Liver (tissue), 3 donors: ENCODE results near the gene NDFIP2.

Source experiments
- EGR1 ChIP-seq, 2 donors: IDR thresholded peaks; 2 replicates each; pipeline ENCODE4 v1.6.1; 2016 to 2018; ENCODE audit warnings: antibody characterized with exemption in 2 of 2, low read depth in 2 of 2
- GABPA ChIP-seq, 2 donors: IDR thresholded peaks in 1 of 2; conservative IDR thresholded peaks in 1 of 2; 2 replicates each; pipeline ENCODE4 v1.6.1; 2016; ENCODE audit warnings: antibody characterized with exemption in 2 of 2, mild to moderate bottlenecking in 1 of 2, moderate library complexity in 1 of 2
- RAD21 ChIP-seq, 2 donors: IDR thresholded peaks; 2 replicates each; pipeline ENCODE4 v1.6.1; 2016; ENCODE audit warnings: antibody characterized with exemption in 2 of 2, mild to moderate bottlenecking in 2 of 2
- RXRA ChIP-seq, 2 donors: IDR thresholded peaks; 2 replicates each; pipeline ENCODE4 v1.6.1; 2017 to 2018; ENCODE audit warnings: antibody characterized with exemption in 2 of 2, mild to moderate bottlenecking in 1 of 2
- TAF1 ChIP-seq: conservative IDR thresholded peaks from 2 replicates; pipeline ENCODE4 v1.6.1; 2016; ENCODE audit warnings: antibody characterized with exemption, mild to moderate bottlenecking
- TF ChIP-seq, protein P1 (sequence below): fragments of 150-350 bp; IDR thresholded peaks from 2 replicates; pipeline ENCODE4 v1.5.1; 2017; ENCODE audit warnings: improper control_type of control experiment, low read depth, low read length; ENCODE audit not compliant: missing input control
- donor health status: healthy.
- donor health status: healthy.

DNA sequence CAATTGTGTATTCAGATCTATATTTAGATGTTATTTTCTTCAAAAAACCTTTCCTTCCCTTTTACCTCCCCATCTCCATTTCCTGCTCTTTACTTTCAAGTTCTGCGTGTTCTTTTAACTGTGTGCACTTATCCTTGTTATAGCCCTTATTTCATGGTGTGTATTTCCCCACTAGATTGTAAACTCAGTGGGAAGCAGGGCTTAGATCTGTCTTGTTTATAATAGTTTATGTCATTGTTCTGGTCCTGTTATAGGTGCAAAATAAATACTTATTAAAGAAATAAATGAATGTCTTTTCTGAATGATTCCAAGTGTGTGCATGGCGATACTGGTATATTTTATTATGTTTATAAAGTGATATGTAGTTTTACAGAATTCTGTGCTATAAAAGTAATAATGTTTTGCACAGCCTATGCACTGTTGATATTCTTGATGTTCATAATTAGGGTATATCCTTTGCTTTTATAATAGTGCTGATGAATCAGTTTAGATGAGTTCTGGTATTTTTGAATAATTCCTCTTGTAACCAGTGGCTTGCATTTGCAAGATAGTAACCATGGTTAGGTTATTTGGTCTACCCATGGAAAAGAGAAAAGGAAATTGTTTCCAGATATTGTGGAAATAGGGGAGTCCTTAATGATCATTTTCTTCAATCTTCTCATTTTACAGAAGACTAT lies 12.1 kb downstream of the NDFIP2 start:
- TF ChIP-seq EGR1 (IDR thresholded peaks at IDR 0.05; ENCODE audit: low read depth in 2 of 2) = no peak
- TF ChIP-seq, protein P1, sequence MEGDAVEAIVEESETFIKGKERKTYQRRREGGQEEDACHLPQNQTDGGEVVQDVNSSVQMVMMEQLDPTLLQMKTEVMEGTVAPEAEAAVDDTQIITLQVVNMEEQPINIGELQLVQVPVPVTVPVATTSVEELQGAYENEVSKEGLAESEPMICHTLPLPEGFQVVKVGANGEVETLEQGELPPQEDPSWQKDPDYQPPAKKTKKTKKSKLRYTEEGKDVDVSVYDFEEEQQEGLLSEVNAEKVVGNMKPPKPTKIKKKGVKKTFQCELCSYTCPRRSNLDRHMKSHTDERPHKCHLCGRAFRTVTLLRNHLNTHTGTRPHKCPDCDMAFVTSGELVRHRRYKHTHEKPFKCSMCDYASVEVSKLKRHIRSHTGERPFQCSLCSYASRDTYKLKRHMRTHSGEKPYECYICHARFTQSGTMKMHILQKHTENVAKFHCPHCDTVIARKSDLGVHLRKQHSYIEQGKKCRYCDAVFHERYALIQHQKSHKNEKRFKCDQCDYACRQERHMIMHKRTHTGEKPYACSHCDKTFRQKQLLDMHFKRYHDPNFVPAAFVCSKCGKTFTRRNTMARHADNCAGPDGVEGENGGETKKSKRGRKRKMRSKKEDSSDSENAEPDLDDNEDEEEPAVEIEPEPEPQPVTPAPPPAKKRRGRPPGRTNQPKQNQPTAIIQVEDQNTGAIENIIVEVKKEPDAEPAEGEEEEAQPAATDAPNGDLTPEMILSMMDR = no peak
- TF ChIP-seq RAD21 (IDR thresholded peaks at IDR 0.05) = no peak
- TF ChIP-seq RXRA (IDR thresholded peaks at IDR 0.05) = no peak
- TF ChIP-seq GABPA (IDR thresholded peaks at IDR 0.05 in 1 of 2, conservative IDR thresholded peaks at IDR 0.05 in 1 of 2) = no peak
- TF ChIP-seq TAF1 = no peak
